Left renal cortex interstitium (tissue), 4 donors: ENCODE data around the gene SEL1L. TPM values are rescaled to one million over a fixed set of nuclear protein-coding genes. Genes with fewer than 3 reads are reported as not detected.
"Not testable (repeated sequence)": the region's sequence is repeated elsewhere in the genome, so short reads cannot be mapped to it uniquely, and the experiment has no call there.

Experiments
- DNase-seq, 4 donors: peaks; one replicate each; pipeline ENCODE4 v3.0.0-alpha.2; 2013; ENCODE audit warnings: low read depth in 4 of 4, low spot score in 2 of 4, missing footprints in 1 of 4
- polyA plus RNA-seq, 4 donors: library from polyadenylated mRNA; unstranded; fragments of 120-200 nt; gene quantifications; one replicate each; pipeline ENCODE4 v1.2.1, GENCODE V29; 2013; ENCODE audit not compliant: insufficient read length in 4 of 4

Gene SEL1L
- polyA plus RNA-seq, 4 donors = 66.7 to 84.4 (median 76.6) TPM

DNA sequence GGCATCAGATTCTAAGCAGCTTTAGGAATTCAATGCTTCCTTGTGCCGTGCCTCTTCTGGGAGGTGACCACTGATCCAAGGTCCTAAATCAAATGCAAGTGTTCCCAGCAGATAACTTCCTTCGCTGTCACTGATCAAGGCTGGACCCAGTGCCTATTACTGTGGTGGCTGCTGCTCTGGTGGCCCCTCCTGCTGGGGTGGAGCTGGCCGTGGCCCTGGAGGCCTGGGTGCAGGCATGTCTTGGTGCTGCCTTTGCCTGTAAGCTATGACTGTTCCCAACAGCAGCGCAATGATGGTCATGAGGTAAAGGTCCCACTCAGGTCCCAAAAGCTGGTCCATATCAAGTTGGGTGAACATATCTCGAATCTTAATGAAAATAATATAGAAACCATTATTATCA, 56.8 kb downstream of the SEL1L start:
- DNase-seq = no peak

GRCh38 chr14:81474685-81475324, 58.8 kb downstream of the SEL1L start:
- no peak for DNase-seq

- no peak for DNase-seq
Observed at GRCh38 chr14:81474148-81474492, 59.5 kb downstream of the SEL1L start.

DNA sequence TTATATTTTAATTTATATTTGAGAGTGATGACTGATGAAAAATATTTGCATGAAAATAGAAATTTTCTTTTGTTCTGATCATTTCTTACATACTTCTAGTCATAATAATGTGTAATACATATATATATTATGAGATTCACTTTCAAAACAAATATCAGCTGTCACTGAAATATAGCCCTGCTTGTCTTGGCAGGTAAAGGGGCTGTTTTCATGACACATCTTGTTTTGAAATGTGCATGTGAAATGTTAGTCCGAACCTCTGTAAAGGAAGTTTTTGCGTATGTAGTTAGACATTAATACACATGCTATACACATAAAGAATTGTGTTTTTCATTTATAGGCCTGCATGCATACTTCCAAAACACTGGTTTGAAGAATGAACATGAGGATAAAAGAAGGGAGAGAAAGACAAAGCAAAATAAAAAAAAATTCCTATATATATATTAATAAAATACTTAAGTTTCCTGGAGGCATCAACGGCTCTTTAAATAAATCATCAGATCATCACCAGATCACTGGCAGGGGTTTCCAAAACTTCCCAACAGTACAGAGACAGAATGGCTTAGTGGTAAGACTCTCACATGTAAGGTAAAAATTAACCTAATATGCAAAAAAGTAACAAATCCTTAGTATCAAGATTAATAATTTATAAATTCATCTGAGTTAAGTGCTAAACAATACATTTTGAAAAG, 60.1 kb downstream of the SEL1L start:
- no peak for DNase-seq

GRCh38 chr14:81472096-81472800, 61.4 kb downstream of the SEL1L start:
- no peak for DNase-seq

DNA sequence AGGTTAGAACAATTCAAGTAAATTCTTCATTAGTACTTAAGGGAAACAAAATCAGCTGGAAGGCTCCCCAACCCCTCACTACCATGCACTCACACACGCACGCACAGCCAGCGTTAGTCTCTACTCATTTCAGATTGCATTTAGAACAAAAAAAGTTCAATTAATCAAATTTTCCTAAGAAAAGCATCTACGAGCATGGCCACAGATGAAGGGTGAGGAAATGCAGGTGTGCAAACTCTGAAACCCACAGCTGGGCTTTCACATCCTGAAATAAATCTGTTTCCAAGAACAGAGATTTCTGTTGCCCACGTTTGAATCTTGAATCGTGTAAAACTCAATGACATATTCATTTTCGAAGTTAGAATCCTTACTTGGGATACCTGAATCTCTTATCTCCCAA, 62.6 kb downstream of the SEL1L start:
- no peak for DNase-seq

DNA sequence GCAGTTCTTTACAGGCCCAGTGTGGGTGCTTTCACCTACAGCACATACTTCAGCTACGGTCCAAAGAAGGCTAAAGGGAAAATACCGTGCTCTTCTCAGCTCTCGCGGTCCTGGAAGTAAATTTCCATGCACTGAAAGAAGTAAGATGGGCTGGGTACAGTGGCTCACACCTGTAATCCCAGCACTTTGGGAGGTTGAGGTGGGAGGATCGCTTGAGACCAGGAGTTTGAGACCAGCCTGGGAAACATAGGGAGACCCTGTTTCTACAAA, 63.2 kb downstream of the SEL1L start:
- not testable (repeated sequence) for DNase-seq

- no peak for DNase-seq
Observed at GRCh38 chr14:81466854-81467253, 66.8 kb downstream of the SEL1L start.

GRCh38 chr14:81465507-81466228, 68.0 kb downstream of the SEL1L start:
- no peak for DNase-seq

DNA sequence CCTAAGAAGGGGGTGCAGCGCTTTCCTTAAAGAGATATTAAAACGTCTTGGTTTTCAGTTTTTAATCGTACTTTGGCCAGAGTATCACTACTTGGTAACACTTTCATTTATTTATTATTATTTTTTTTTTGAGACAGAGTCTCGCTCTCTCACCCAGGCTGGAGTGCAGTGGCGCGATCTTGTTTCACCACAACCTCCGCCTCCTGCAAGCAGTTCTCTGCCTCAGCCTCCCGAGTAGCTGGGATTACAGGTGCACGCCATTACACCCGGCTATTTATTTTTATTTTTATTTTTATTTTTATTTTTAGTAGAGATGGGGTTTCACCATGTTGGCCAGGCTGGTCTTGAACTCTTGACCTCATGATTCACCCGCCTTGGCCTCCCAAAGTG, 68.7 kb downstream of the SEL1L start:
- DNase-seq = not testable (repeated sequence)

GRCh38 chr14:81464253-81465002, 69.2 kb downstream of the SEL1L start:
- peak; percentile 68 to 93 (median 74) for DNase-seq

- DNase-seq = not testable (repeated sequence)
Observed at GRCh38 chr14:81462356-81462755, 71.3 kb downstream of the SEL1L start.

DNA sequence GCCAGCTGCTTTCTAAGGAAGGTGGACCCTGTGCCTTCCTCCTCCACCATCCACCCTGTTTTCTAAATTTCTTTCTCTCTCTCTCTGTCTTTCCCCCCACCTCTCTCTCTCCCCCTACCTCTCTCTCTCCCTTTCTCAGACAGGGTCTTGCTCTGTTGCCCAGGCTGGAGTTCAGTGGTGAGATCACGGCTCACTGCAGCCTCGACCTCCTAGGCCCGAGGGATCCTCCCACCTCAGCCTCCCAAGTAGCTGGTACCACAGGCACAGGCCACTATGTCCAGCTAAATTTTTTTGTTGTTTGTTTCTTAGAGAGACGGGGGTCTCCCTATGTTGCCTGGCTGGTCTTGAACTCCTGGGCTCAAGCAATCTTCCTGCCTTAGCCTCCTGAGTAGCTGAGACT, 73.7 kb downstream of the SEL1L start:
- DNase-seq = no peak

GRCh38 chr14:81458352-81458751, 75.3 kb downstream of the SEL1L start:
- no peak for DNase-seq

GRCh38 chr14:81455390-81455789, 78.3 kb downstream of the SEL1L start:
- DNase-seq = no peak

DNA sequence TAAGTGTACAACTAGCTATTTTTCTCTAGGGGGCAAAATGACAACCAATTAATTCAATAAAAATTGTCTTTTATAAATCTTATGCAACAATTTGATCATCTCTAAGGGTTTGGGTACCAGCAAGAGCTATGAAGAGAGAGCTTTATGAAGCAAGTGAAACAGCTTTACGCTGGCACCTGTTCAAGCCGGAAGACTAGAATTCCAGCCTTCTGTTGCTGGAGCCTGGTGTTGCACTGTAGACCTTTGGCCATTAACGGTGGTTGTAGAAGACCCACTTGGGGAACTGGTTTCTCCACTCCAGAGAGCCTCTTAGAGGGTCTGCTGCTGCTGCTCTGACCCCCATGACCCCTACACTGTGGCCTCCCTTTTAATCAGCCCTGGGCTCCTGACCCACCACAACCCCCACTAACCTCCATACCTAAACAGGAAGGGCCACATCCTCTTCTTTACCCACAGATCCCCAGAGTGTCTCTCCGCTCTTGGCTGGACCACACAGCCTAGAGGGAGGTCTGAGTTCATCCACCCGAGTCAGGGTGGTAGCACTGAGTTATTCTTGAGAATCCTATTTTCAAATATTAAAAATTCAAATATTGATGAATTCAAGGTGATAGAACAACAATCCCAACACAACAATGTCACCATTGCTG, 79.0 kb downstream of the SEL1L start:
- no peak for DNase-seq

DNA sequence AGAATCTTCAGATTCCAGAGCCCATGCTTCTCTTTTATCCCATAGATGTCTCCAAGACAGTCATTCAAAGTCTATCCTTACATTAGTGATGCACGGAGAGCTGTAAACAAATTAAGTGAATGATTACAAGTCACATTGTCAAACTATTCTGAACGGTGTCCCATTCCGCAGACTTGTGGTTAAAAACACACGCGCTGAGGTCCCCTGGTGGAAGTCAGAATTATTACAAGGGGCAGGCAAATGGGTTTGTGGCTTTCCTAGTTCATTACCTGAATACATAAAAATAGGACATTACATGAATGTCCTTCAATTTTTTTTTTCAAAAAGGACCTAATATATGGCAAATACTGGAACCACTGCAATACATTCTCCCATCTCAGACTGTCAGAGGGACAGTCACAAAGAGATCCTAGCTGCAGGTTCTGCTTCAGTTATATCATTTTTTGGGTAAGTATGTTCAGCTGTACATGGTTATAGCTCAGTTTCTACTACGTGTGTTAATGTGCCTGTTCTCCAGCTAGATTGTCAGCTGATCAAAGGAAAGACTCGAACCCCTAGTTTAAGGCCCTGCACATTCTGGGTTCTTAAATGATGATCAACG, 80.4 kb downstream of the SEL1L start:
- DNase-seq = no peak

GRCh38 chr14:81452341-81453133, 81.1 kb downstream of the SEL1L start:
- no peak for DNase-seq

- DNase-seq = no peak
Observed at GRCh38 chr14:81450976-81451375, 82.7 kb downstream of the SEL1L start.
